B cell (primary cell): ENCODE measurements around the gene ING5. TPM values are rescaled to one million over a fixed set of nuclear protein-coding genes. Genes with fewer than 3 reads are reported as not detected.

ENCODE experiments used
- ATAC-seq: fragments of 200-7000 bp; cut with Tn5 transposase; one replicate; pipeline ENCODE4 v1.10.0; 2021; ENCODE audit warnings: low read depth, mild to moderate bottlenecking, moderate number of reproducible peaks, moderate library complexity
- CTCF ChIA-PET: fragments of 350-600 bp; sonication (Branson Sonifier 250); formaldehyde crosslinking; loops from one replicate; lab custom pipeline; 2021; ENCODE audit warnings: antibody characterized with exemption, inconsistent platforms; lab: Charles Lee
- POLR2A ChIA-PET: fragments of 350-600 bp; sonication (Branson Sonifier 250); formaldehyde crosslinking; loops from one replicate; lab custom pipeline; 2021; ENCODE audit warnings: antibody characterized with exemption; lab: Charles Lee
- DNase-seq: peaks from one replicate; pipeline ENCODE4 v3.0.0; 2013
- H2AFZ ChIP-seq: 2 replicates; pipeline ENCODE4 v1.6.1; 2012; ENCODE audit warnings: mild to moderate bottlenecking, low read depth, low read length; ENCODE audit not compliant: insufficient read depth, poor library complexity, severe bottlenecking
- H3K27ac ChIP-seq, 2 donors: 1 replicate in 1 of 2; 2 replicates in 1 of 2; pipeline ENCODE4 v1.5.1; 2012 to 2013; ENCODE audit warnings: low read length in 2 of 2, mild to moderate bottlenecking in 2 of 2, moderate library complexity in 1 of 2
- H3K27me3 ChIP-seq, 4 experiments: fragments of 200-600 bp in 1 of 4; sonication (generic) in 1 of 4; replicated peaks in 1 of 4; 1 replicate in 2 of 4; 2 replicates in 2 of 4; pipeline versions ENCODE4 v1.6.1 to v1.7.0; 2013 to 2016; ENCODE audit warnings: low read length in 3 of 4, mild to moderate bottlenecking in 2 of 4, mixed read lengths in 1 of 4, moderate library complexity in 1 of 4; ENCODE audit not compliant: insufficient read depth in 4 of 4, control insufficient read depth in 3 of 4; ENCODE audit errors: control extremely low read depth in 1 of 4
- H3K36me3 ChIP-seq, 2 experiments: replicated peaks in 1 of 2; 1 replicate in 1 of 2; 2 replicates in 1 of 2; pipeline versions ENCODE4 v1.6.1 to v1.7.1; 2013; ENCODE audit warnings: low read length in 1 of 2; ENCODE audit not compliant: insufficient read depth in 2 of 2, control insufficient read depth in 1 of 2; ENCODE audit errors: control extremely low read depth in 1 of 2, extremely low read depth in 1 of 2
- H3K4me1 ChIP-seq, 2 donors: fragments of 200-600 bp in 1 of 2; sonication (generic) in 1 of 2; 1 replicate in 1 of 2; 2 replicates in 1 of 2; pipeline versions ENCODE4 v1.5.1 to v1.6.1; 2013 to 2017; ENCODE audit warnings: low read length in 2 of 2; ENCODE audit not compliant: control insufficient read depth in 2 of 2, insufficient read depth in 2 of 2
- H3K4me2 ChIP-seq: replicated peaks from 2 replicates; pipeline ENCODE3; 2012; ENCODE audit warnings: mild to moderate bottlenecking, low read depth, low read length; ENCODE audit not compliant: poor library complexity, severe bottlenecking
- H3K4me3 ChIP-seq, 5 experiments: fragments of 200-600 bp in 1 of 5; sonication (generic) in 1 of 5; 1 replicate in 3 of 5; 2 replicates in 2 of 5; pipeline versions ENCODE4 v1.5.1 to v1.7.0; 2011 to 2016; ENCODE audit warnings: low read length in 4 of 5, mild to moderate bottlenecking in 4 of 5, low read depth in 2 of 5, control low read depth in 1 of 5, moderate library complexity in 1 of 5; ENCODE audit not compliant: insufficient read depth in 1 of 5; ENCODE audit errors: control extremely low read depth in 1 of 5, extremely low read depth in 1 of 5
- H3K79me2 ChIP-seq: fragments of 200-600 bp; sonication (generic); one replicate; pipeline ENCODE4 v1.6.0; 2016; ENCODE audit warnings: low read length; ENCODE audit not compliant: control insufficient read depth, insufficient read depth
- H3K9ac ChIP-seq: fragments of 200-600 bp; sonication (generic); 2 replicates; pipeline ENCODE4 v1.6.1; 2017; ENCODE audit warnings: mild to moderate bottlenecking, low read length, moderate library complexity
- H3K9me3 ChIP-seq, 3 donors: one replicate each; pipeline versions ENCODE4 v1.6.1 to v1.7.1; 2013; ENCODE audit warnings: low read length in 2 of 3; ENCODE audit not compliant: control insufficient read depth in 2 of 3, insufficient read depth in 1 of 3; ENCODE audit errors: control extremely low read depth in 1 of 3
- H4K20me1 ChIP-seq: 2 replicates; pipeline ENCODE4 v1.6.0; 2012; ENCODE audit warnings: mild to moderate bottlenecking, low read length; ENCODE audit not compliant: insufficient read depth, control insufficient read depth, poor library complexity, severe bottlenecking
- H3K27ac Mint-ChIP-seq: one replicate; pipeline ENCODE4 v1.8.0; 2021; ENCODE audit warnings: mixed read lengths
- H3K27me3 Mint-ChIP-seq: one replicate; pipeline ENCODE4 v1.8.0; 2021; ENCODE audit warnings: mixed read lengths
- H3K4me1 Mint-ChIP-seq: one replicate; pipeline ENCODE4 v1.8.0; 2021; ENCODE audit warnings: mixed read lengths
- H3K4me3 Mint-ChIP-seq: one replicate; pipeline ENCODE4 v1.8.0; 2021; ENCODE audit warnings: mixed read lengths
- H3K9me3 Mint-ChIP-seq: one replicate; pipeline ENCODE4 v1.8.0; 2022; ENCODE audit warnings: mixed read lengths; ENCODE audit not compliant: insufficient read depth
- CTCF ChIP-seq: fragments of 200-600 bp; IDR thresholded peaks from one replicate; pipeline ENCODE4 v1.8.0; 2022; ENCODE audit warnings: antibody characterized with exemption, mild to moderate bottlenecking
- EZH2 ChIP-seq: IDR thresholded peaks from 2 replicates; pipeline ENCODE4 v1.6.1; 2012; ENCODE audit warnings: borderline replicate concordance, low read depth, mild to moderate bottlenecking, moderate library complexity, low read length; ENCODE audit not compliant: insufficient read depth, poor library complexity, severe bottlenecking
- WGBS: methylation state at CpG from one replicate; pipeline ENCODE4 v1.1.5; 2013; ENCODE audit warnings: missing lambda C conversion rate; ENCODE audit not compliant: insufficient coverage; 5-methylcytosine and 5-hydroxymethylcytosine counted together
- intact Hi-C: fragments of 100-400 bp; cut with micrococcal nuclease; formaldehyde crosslinking; loops from one replicate; pipeline ENCODE4 v1.10.0; 2022
- polyA plus RNA-seq: library from polyadenylated mRNA; depleted of rRNA; stranded (reverse); fragments of >200 nt; gene quantifications from 2 replicates; pipeline ENCODE4 v1.2.3, GENCODE V29; 2012
- total RNA-seq, 2 donors: library from RNA; stranded (reverse); fragments of 120-200 nt in 1 of 2; gene quantifications; 1 replicate in 1 of 2; 2 replicates in 1 of 2; pipeline versions ENCODE4 v1.2.3 to v1.2.4, GENCODE V29; 2013 to 2022

Gene ING5
- total and polyA plus RNA-seq, 2 donors (not counting 1 experiment from before 2014, with no cell fraction given) = 70.7 to 82.9 TPM

DNA sequence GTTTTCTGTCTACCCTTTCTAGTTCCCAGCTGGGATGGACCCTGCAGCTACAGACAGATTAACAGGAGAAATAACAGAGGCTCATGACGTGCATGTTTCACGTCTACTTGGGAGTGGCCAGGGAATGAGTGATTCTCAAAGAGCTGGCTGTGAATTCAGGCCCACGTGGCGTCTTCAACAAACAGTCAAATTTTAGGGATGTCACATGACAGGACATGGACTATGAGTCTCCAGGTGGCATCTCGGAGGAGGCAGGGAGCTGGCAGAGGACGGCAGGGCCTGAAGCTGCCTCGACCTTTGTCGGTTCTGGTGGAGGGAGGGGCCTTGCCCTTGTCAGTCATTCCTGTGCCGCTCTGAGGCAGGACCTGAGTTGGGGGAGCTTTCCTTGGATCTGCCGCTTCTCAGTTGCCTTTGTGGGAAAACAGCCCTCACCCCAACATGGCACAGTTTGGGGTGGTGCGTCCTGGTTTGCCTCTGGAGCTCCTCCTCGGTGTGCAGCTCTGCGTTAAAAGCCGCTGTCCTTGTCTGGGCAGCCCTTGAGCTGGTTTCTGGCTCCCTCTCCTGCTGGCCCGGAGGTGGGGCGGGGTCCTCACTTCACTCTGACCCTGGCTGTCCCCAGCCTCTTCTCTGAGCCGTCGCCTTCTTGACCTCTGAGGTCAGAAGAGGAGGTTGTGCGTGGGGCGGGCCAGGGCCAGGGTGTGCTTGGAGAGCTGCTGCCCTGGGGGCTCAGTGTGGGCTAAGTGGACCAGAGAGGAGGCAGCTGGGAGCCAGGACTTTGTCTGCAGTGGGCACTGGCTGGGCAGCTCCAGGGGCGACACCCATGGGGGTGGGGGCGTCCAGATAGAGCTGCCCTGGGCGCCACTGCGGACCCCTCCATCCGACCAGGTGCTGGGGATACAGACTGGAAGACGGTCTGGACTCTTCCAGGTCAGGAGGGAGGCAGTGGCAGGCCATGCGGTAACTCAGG is 62.7 kb downstream of the ING5 start:
- TF ChIP-seq CTCF (no peak), EZH2 (no peak)
- Histone ChIP-seq H3K9ac (no peak overlapping the region), H3K27ac (no peak overlapping the region), H3K4me1 (no peaks in the 10 kb centered on the region), H3K9me3 (peaks cover 0 to 11% (median 5%) of the 10 kb centered on the region in 3 donors), H3K27me3 (no peaks in the 10 kb centered on the region), H2AFZ (no peak overlapping the region), H3K4me2 (no peak overlapping the region), H3K79me2 (no peaks in the 10 kb centered on the region), H4K20me1 (no peaks in the 10 kb centered on the region), H3K4me3 (no peak overlapping the region), H3K36me3 (peaks cover 0 to 2% of the 10 kb centered on the region in 2 experiments)
- 94% methylated on average over 26 of the region's 27 CpGs for WGBS
- H3K27ac Mint-ChIP-seq = no peak overlapping the region
- no peak for DNase-seq
- no peaks in the 10 kb centered on the region for H3K4me1 Mint-ChIP-seq
- ChIA-PET CTCF (no interaction called here), POLR2A (no interaction called here)
- no peak for ATAC-seq
- H3K9me3 Mint-ChIP-seq = no peaks in the 10 kb centered on the region
- no peaks in the 10 kb centered on the region for H3K27me3 Mint-ChIP-seq
- no peak overlapping the region for H3K4me3 Mint-ChIP-seq
- intact Hi-C loops = no loop called here
